SK-N-SH treated with all-trans-retinoic acid at 6 μM for 48 hours (cell line): ENCODE results near the gene GRID2IP.

Experiments used
- ATAC-seq: fragments of 200-7000 bp; cut with Tn5 transposase; 3 replicates; pipeline ENCODE4 v1.9.1; 2020; ENCODE audit warnings: mild to moderate bottlenecking, moderate library complexity
- ARNTL ChIP-seq: fragments of 450-650 bp; formaldehyde crosslinking; IDR thresholded peaks from 2 replicates; pipeline ENCODE4 v1.5.0; 2020; ENCODE audit warnings: low read depth, mild to moderate bottlenecking, moderate library complexity, borderline replicate concordance
- BACH2 ChIP-seq: fragments of 250-450 bp; sonication (Bioruptor Pico); IDR thresholded peaks from 2 replicates; pipeline ENCODE4 v1.9.0; 2021; ENCODE audit warnings: mild to moderate bottlenecking, borderline replicate concordance
- CREB5 ChIP-seq: fragments of 250-450 bp; sonication (Bioruptor Pico); IDR thresholded peaks from 2 replicates; pipeline ENCODE4 v1.5.1; 2020; ENCODE audit warnings: low read depth, mild to moderate bottlenecking, moderate library complexity
- CSDC2 ChIP-seq: fragments of 250-450 bp; sonication (Bioruptor Pico); IDR thresholded peaks from 2 replicates; pipeline ENCODE4 v1.5.0; 2020; ENCODE audit warnings: mild to moderate bottlenecking, moderate library complexity
- ESRRG ChIP-seq: fragments of 250-450 bp; sonication (Bioruptor Pico); IDR thresholded peaks from 2 replicates; pipeline ENCODE4 v1.6.1; 2021; ENCODE audit warnings: mild to moderate bottlenecking
- ISL1 ChIP-seq: fragments of 250-450 bp; sonication (Bioruptor Pico); IDR thresholded peaks from 2 replicates; pipeline ENCODE4 v2.1.2; 2022; ENCODE audit warnings: mild to moderate bottlenecking, moderate library complexity
- OSR1 ChIP-seq: fragments of 250-450 bp; sonication (Bioruptor Pico); IDR thresholded peaks from 2 replicates; pipeline ENCODE4 v1.8.0; 2022; ENCODE audit warnings: moderate library complexity, mild to moderate bottlenecking, inconsistent platforms
- PPARA ChIP-seq: fragments of 250-450 bp; sonication (Bioruptor Pico); IDR thresholded peaks from 2 replicates; pipeline ENCODE4 v1.5.0; 2020; ENCODE audit warnings: mild to moderate bottlenecking, borderline replicate concordance
- RARB ChIP-seq: fragments of 250-450 bp; sonication (Bioruptor Pico); IDR thresholded peaks from 2 replicates; pipeline ENCODE4 v1.8.0; 2021; ENCODE audit warnings: mild to moderate bottlenecking, moderate library complexity
- SNAI2 ChIP-seq: fragments of 250-450 bp; sonication (Bioruptor Pico); IDR thresholded peaks from 2 replicates; pipeline ENCODE4 v1.5.0; 2020; ENCODE audit warnings: mild to moderate bottlenecking, moderate library complexity
- TCF4 ChIP-seq: fragments of 250-450 bp; sonication (Bioruptor Pico); IDR thresholded peaks from 2 replicates; pipeline ENCODE4 v1.8.0; 2021; ENCODE audit warnings: mild to moderate bottlenecking, moderate library complexity, borderline replicate concordance
- TOX ChIP-seq: fragments of 250-450 bp; sonication (Bioruptor Pico); IDR thresholded peaks from 2 replicates; pipeline ENCODE4 v1.8.0; 2021; ENCODE audit warnings: mild to moderate bottlenecking, moderate library complexity, borderline replicate concordance
- ZC3H10 ChIP-seq: fragments of 250-450 bp; sonication (Bioruptor Pico); IDR thresholded peaks from 2 replicates; pipeline ENCODE4 v1.5.1; 2021; ENCODE audit warnings: mild to moderate bottlenecking, moderate library complexity
- ZFP3 ChIP-seq: fragments of 250-450 bp; sonication (Bioruptor Pico); IDR thresholded peaks from 2 replicates; pipeline ENCODE4 v1.5.0; 2020; ENCODE audit warnings: mild to moderate bottlenecking, moderate library complexity
- ZFP30 ChIP-seq: fragments of 450-650 bp; formaldehyde crosslinking; IDR thresholded peaks from 2 replicates; pipeline ENCODE4 v1.5.0; 2022; ENCODE audit warnings: mild to moderate bottlenecking, moderate library complexity
- ZNF565 ChIP-seq: fragments of 450-650 bp; formaldehyde crosslinking; conservative IDR thresholded peaks from 2 replicates; pipeline ENCODE4 v1.5.0; 2020; ENCODE audit warnings: low read depth, mild to moderate bottlenecking, moderate library complexity
- ZNF70 ChIP-seq: fragments of 450-650 bp; formaldehyde crosslinking; IDR thresholded peaks from 2 replicates; pipeline ENCODE4 v1.5.0; 2020; ENCODE audit warnings: mild to moderate bottlenecking, moderate library complexity
- ZNF8 ChIP-seq: fragments of 450-650 bp; formaldehyde crosslinking; IDR thresholded peaks from 2 replicates; pipeline ENCODE4 v1.5.0; 2020; ENCODE audit warnings: mild to moderate bottlenecking, moderate library complexity
- TF ChIP-seq, protein P1 (sequence below): fragments of 250-450 bp; sonication (Bioruptor Pico); IDR thresholded peaks from 2 replicates; pipeline ENCODE4 v1.5.0; 2020; ENCODE audit warnings: mild to moderate bottlenecking, moderate library complexity
- TF ChIP-seq, protein P2 (sequence below): fragments of 250-450 bp; sonication (Bioruptor Pico); IDR thresholded peaks from 2 replicates; pipeline ENCODE4 v1.5.1; 2021; ENCODE audit warnings: mild to moderate bottlenecking, moderate library complexity
- TF ChIP-seq, protein P3 (sequence below): fragments of 250-450 bp; sonication (Bioruptor Pico); IDR thresholded peaks from 2 replicates; pipeline ENCODE4 v1.8.0; 2021; ENCODE audit warnings: low read depth, mild to moderate bottlenecking, moderate library complexity, borderline replicate concordance

GRID2IP gene

DNA sequence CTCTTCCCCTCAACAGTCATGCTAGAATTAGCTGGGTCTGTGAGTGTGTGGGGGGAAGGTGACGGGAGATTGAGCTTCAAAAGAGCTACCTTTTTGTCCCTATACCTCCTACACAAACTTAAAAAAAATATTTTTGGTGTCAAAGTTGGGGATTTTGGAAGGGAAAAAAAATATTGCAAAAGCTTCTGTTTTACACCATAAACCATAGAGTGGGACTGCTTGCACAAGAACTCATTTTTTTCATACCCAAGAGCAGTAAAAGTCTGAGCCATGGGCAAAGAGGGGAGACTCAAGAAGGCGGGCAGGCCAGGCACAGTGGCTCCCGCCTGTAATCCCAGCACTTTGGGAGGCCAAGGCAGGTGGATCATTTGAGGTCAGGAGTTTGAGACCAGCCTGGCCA is 16.6 kb upstream of the GRID2IP start:
- no peak for TF ChIP-seq SNAI2 (CRISPR knock-in tag)
- no peak for TF ChIP-seq ZC3H10
- TF ChIP-seq TCF4 (CRISPR knock-in tag), result no peak
- TF ChIP-seq ZFP30 (CRISPR knock-in tag), result no peak
- no peak for TF ChIP-seq ZFP3 (CRISPR knock-in tag)
- TF ChIP-seq ISL1 (CRISPR knock-in tag), result no peak
- no peak for TF ChIP-seq ZNF8
- TF ChIP-seq, protein P1, sequence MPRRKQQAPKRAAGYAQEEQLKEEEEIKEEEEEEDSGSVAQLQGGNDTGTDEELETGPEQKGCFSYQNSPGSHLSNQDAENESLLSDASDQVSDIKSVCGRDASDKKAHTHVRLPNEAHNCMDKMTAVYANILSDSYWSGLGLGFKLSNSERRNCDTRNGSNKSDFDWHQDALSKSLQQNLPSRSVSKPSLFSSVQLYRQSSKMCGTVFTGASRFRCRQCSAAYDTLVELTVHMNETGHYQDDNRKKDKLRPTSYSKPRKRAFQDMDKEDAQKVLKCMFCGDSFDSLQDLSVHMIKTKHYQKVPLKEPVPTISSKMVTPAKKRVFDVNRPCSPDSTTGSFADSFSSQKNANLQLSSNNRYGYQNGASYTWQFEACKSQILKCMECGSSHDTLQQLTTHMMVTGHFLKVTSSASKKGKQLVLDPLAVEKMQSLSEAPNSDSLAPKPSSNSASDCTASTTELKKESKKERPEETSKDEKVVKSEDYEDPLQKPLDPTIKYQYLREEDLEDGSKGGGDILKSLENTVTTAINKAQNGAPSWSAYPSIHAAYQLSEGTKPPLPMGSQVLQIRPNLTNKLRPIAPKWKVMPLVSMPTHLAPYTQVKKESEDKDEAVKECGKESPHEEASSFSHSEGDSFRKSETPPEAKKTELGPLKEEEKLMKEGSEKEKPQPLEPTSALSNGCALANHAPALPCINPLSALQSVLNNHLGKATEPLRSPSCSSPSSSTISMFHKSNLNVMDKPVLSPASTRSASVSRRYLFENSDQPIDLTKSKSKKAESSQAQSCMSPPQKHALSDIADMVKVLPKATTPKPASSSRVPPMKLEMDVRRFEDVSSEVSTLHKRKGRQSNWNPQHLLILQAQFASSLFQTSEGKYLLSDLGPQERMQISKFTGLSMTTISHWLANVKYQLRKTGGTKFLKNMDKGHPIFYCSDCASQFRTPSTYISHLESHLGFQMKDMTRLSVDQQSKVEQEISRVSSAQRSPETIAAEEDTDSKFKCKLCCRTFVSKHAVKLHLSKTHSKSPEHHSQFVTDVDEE (CRISPR knock-in tag), result no peak
- TF ChIP-seq, protein P2, sequence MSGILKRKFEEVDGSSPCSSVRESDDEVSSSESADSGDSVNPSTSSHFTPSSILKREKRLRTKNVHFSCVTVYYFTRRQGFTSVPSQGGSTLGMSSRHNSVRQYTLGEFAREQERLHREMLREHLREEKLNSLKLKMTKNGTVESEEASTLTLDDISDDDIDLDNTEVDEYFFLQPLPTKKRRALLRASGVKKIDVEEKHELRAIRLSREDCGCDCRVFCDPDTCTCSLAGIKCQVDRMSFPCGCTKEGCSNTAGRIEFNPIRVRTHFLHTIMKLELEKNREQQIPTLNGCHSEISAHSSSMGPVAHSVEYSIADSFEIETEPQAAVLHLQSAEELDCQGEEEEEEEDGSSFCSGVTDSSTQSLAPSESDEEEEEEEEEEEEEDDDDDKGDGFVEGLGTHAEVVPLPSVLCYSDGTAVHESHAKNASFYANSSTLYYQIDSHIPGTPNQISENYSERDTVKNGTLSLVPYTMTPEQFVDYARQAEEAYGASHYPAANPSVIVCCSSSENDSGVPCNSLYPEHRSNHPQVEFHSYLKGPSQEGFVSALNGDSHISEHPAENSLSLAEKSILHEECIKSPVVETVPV (CRISPR knock-in tag), result no peak
- TF ChIP-seq PPARA (CRISPR knock-in tag), result no peak
- TF ChIP-seq ESRRG (CRISPR knock-in tag), result no peak
- TF ChIP-seq CSDC2 (CRISPR knock-in tag), result no peak
- TF ChIP-seq, protein P3, sequence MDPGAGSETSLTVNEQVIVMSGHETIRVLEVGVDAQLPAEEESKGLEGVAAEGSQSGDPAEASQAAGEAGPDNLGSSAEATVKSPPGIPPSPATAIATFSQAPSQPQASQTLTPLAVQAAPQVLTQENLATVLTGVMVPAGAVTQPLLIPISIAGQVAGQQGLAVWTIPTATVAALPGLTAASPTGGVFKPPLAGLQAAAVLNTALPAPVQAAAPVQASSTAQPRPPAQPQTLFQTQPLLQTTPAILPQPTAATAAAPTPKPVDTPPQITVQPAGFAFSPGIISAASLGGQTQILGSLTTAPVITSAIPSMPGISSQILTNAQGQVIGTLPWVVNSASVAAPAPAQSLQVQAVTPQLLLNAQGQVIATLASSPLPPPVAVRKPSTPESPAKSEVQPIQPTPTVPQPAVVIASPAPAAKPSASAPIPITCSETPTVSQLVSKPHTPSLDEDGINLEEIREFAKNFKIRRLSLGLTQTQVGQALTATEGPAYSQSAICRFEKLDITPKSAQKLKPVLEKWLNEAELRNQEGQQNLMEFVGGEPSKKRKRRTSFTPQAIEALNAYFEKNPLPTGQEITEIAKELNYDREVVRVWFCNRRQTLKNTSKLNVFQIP, result no peak
- TF ChIP-seq, all 23 proteins: peak for 0
- no peak for ATAC-seq

DNA sequence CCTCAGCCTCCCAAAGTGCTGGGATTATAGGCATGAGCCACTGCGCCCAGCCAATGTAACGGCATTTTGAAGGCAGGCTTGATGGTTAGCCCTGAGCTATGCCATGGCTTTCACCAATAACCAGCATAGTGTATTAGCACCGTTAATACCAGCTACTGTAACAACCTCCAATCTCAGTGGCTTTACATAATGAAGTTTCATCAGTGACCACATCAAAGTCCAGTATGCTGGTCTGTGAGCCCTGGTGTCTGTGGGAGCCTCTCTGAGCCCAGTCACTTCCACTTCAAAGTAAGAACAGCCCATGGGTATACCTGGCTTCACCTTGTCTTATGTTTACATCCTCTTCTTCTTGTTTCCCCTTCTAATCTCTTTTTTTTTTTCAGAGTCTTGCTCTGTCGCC is 14.4 kb upstream of the GRID2IP start:
- TF ChIP-seq CREB5 (no peak), ISL1 (CRISPR knock-in tag) (no peak)
- peak; percentile 26; the same call in 1 of the 3 replicates for ATAC-seq

DNA sequence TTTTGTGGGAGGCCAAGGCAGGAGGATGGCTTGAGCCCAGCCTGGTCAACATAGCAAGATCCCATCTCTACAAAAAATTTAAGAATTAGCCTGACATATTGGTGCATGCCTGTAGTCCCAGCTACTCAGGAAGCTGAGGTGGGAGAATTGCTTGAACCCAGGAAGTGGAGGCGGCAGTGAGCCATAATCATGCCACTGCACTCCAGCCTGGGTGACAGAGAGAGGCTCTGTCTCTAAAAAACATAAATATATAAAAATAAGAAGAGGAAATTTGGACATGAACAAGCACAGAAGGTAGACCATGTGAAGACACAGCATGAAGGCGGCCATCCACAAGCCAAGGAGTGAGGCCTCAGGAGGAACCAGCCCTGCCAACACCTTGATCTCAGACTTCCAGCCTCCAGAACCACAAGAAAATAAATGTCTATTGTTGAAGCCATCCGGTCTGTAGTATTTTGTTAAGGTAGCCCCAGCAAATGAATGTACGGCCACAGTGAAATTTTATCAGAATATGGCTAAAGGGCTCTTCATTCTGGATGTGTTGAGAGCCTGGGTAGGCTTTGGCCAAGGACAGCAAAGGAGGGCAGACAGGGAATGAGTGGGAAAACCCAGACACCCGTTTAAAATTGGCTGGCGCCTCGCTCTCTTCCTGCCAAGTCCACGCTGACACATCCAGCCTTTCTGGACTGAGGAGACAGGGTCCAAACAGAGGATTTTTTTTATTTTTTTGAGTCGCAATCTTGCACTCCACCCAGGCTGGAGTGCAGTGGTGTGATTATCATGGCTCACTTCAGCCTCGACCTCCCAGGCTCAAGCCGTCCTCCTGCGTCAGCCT is 12.9 kb upstream of the GRID2IP start:
- no peak for TF ChIP-seq CSDC2 (CRISPR knock-in tag)
- TF ChIP-seq ZC3H10, result no peak
- TF ChIP-seq SNAI2 (CRISPR knock-in tag), result no peak
- TF ChIP-seq ZFP30 (CRISPR knock-in tag), result no peak
- no peak for TF ChIP-seq ZNF565
- TF ChIP-seq, all 23 proteins: peak for 0
- ATAC-seq, result no peak

- no peak for ATAC-seq
- TF ChIP-seq BACH2 (CRISPR knock-in tag) (no peak), SNAI2 (CRISPR knock-in tag) (no peak), RARB (CRISPR knock-in tag) (no peak), ZFP30 (CRISPR knock-in tag) (no peak), ISL1 (CRISPR knock-in tag) (no peak), OSR1 (CRISPR knock-in tag) (no peak), ZNF70 (CRISPR knock-in tag) (no peak), CREB5 (no peak), ZC3H10 (no peak), TOX (CRISPR knock-in tag) (no peak), ARNTL (CRISPR knock-in tag) (no peak), ZNF8 (no peak), ZFP3 (CRISPR knock-in tag) (no peak), ZNF565 (no peak), ESRRG (CRISPR knock-in tag) (no peak), CSDC2 (CRISPR knock-in tag) (no peak)
- TF ChIP-seq, protein P3, result no peak
- TF ChIP-seq, protein P1 (CRISPR knock-in tag), result no peak
- TF ChIP-seq, all 23 proteins: peak for 0
Observed at GRCh38 chr7:6562106-6562505, 10.8 kb upstream of the GRID2IP start.
